ENCODE data around the gene GNAL. TPM values are rescaled to one million over a fixed set of nuclear protein-coding genes. Genes with fewer than 3 reads are reported as not detected.

Gene GNAL
- total RNA-seq, 1 experiment from 2014 or later: 0.06 TPM

- H3K9me3 ChIP-seq (ENCODE audit: low read depth, low read length, poor library complexity, severe bottlenecking): no peaks in the 10 kb centered on the region
- BruUV-seq (replicated peaks): no TSS peak
- H3K27ac ChIP-seq (ENCODE audit: low read depth, low read length, poor library complexity, severe bottlenecking): no peak overlapping the region
- no peaks in the 10 kb centered on the region for H3K4me1 ChIP-seq (ENCODE audit: insufficient read depth, low read length, poor library complexity, severe bottlenecking)
- no peak for TF ChIP-seq EZH2 (IDR thresholded peaks at IDR 0.05; ENCODE audit: borderline replicate concordance, low read depth, low read length, poor library complexity, severe bottlenecking)
- TF ChIP-seq, protein P1, sequence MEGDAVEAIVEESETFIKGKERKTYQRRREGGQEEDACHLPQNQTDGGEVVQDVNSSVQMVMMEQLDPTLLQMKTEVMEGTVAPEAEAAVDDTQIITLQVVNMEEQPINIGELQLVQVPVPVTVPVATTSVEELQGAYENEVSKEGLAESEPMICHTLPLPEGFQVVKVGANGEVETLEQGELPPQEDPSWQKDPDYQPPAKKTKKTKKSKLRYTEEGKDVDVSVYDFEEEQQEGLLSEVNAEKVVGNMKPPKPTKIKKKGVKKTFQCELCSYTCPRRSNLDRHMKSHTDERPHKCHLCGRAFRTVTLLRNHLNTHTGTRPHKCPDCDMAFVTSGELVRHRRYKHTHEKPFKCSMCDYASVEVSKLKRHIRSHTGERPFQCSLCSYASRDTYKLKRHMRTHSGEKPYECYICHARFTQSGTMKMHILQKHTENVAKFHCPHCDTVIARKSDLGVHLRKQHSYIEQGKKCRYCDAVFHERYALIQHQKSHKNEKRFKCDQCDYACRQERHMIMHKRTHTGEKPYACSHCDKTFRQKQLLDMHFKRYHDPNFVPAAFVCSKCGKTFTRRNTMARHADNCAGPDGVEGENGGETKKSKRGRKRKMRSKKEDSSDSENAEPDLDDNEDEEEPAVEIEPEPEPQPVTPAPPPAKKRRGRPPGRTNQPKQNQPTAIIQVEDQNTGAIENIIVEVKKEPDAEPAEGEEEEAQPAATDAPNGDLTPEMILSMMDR (conservative IDR thresholded peaks at IDR 0.05; ENCODE audit: low read depth, low read length): peak; percentile 63
- ChIA-PET CTCF (no interaction called here), POLR2A (ENCODE audit: low non-redundant PET) (no interaction called here)
- no peak overlapping the region for H3K4me3 ChIP-seq (ENCODE audit: low read depth, low read length, poor library complexity, severe bottlenecking)
- DNase-seq (ENCODE audit: low spot score): peak; percentile 26
- intact Hi-C loops (cut with micrococcal nuclease; ENCODE audit: unreplicated experiment): loop anchor here (5.0 kb wide), 1 partner anchor 84 kb away; no protein-coding TSS in a partner anchor
- H3K36me3 ChIP-seq (ENCODE audit: insufficient read depth, low read length, poor library complexity, severe bottlenecking): no peaks in the 10 kb centered on the region
- peaks cover 92% of the 10 kb centered on the region for H3K27me3 ChIP-seq (replicated peaks; ENCODE audit: insufficient read depth, low read depth, low read length, poor library complexity)
Observed at GRCh38 chr18:11741505-11742145, 52.6 kb downstream of the GNAL start.

- Histone ChIP-seq H3K36me3 (ENCODE audit: insufficient read depth, low read length, poor library complexity, severe bottlenecking) (no peaks in the 10 kb centered on the region), H3K4me1 (ENCODE audit: insufficient read depth, low read length, poor library complexity, severe bottlenecking) (no peaks in the 10 kb centered on the region), H3K27me3 (replicated peaks; ENCODE audit: insufficient read depth, low read depth, low read length, poor library complexity) (peaks cover 93% of the 10 kb centered on the region), H3K4me3 (ENCODE audit: low read depth, low read length, poor library complexity, severe bottlenecking) (no peak overlapping the region), H3K9me3 (ENCODE audit: low read depth, low read length, poor library complexity, severe bottlenecking) (no peaks in the 10 kb centered on the region), H3K27ac (ENCODE audit: low read depth, low read length, poor library complexity, severe bottlenecking) (no peak overlapping the region)
- BruUV-seq (replicated peaks): no TSS peak
- ChIA-PET CTCF (no interaction called here), POLR2A (ENCODE audit: low non-redundant PET) (no interaction called here)
- TF ChIP-seq, protein P1 (conservative IDR thresholded peaks at IDR 0.05; ENCODE audit: low read depth, low read length): no peak
- no peak for TF ChIP-seq EZH2 (IDR thresholded peaks at IDR 0.05; ENCODE audit: borderline replicate concordance, low read depth, low read length, poor library complexity, severe bottlenecking)
- intact Hi-C loops (cut with micrococcal nuclease; ENCODE audit: unreplicated experiment): no loop called here
- DNase-seq (ENCODE audit: low spot score): no peak
Observed at GRCh38 chr18:11745521-11745920, 56.5 kb downstream of the GNAL start.

DNA sequence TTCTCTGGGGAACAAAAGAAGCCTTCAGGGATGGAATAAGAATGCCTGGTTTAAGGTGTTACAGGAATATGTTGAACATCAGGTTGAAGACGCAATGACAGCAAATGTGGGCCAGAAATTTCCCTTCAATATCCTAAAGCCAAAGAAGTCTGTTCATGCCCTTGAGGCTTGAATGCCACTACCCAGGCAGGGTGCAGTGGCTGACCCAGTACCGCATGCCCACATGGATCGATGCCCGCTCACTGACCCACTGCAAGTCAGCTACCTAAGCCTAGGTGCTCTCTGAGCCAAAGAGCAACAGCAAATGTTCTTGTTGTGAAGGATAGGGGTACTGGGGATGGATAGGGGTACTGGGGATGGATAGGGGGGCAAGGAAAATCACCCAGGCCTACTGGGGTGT, 58.2 kb downstream of the GNAL start:
- ChIA-PET POLR2A (ENCODE audit: low non-redundant PET) (no interaction called here), CTCF (no interaction called here)
- H3K36me3 ChIP-seq (ENCODE audit: insufficient read depth, low read length, poor library complexity, severe bottlenecking): no peaks in the 10 kb centered on the region
- H3K4me3 ChIP-seq (ENCODE audit: low read depth, low read length, poor library complexity, severe bottlenecking): no peak overlapping the region
- peaks cover 94% of the 10 kb centered on the region for H3K27me3 ChIP-seq (replicated peaks; ENCODE audit: insufficient read depth, low read depth, low read length, poor library complexity)
- TF ChIP-seq, protein P1 (conservative IDR thresholded peaks at IDR 0.05; ENCODE audit: low read depth, low read length): no peak
- no peak for TF ChIP-seq EZH2 (IDR thresholded peaks at IDR 0.05; ENCODE audit: borderline replicate concordance, low read depth, low read length, poor library complexity, severe bottlenecking)
- no peak overlapping the region for H3K27ac ChIP-seq (ENCODE audit: low read depth, low read length, poor library complexity, severe bottlenecking)
- no TSS peak for BruUV-seq (replicated peaks)
- no peak for DNase-seq (ENCODE audit: low spot score)
- H3K4me1 ChIP-seq (ENCODE audit: insufficient read depth, low read length, poor library complexity, severe bottlenecking): no peaks in the 10 kb centered on the region
- intact Hi-C loops (cut with micrococcal nuclease; ENCODE audit: unreplicated experiment): no loop called here
- H3K9me3 ChIP-seq (ENCODE audit: low read depth, low read length, poor library complexity, severe bottlenecking): no peaks in the 10 kb centered on the region

Data from A673 (cell line).